Right lobe of liver (tissue), 6 donors: ENCODE results near the gene CTSH. TPM values are rescaled to one million over a fixed set of nuclear protein-coding genes. Genes with fewer than 3 reads are reported as not detected.
"Not testable (repeated sequence)": the region's sequence is repeated elsewhere in the genome, so short reads cannot be mapped to it uniquely, and the experiment has no call there.

ENCODE experiments used
- ATAC-seq, 4 donors: fragments of 200-7000 bp; cut with Tn5 transposase; one replicate each; pipeline ENCODE4 v1.9.1; 2020; ENCODE audit warnings: mild to moderate bottlenecking in 4 of 4, moderate library complexity in 4 of 4
- DNase-seq, 3 donors: peaks; one replicate each; pipeline ENCODE4 v3.0.0-alpha.2; 2020
- H3K27ac ChIP-seq, 3 donors: fragments of 200-600 bp; one replicate each; pipeline ENCODE4 v1.8.0; 2022
- H3K27me3 ChIP-seq, 2 donors: fragments of 200-600 bp; one replicate each; pipeline ENCODE4 v1.8.0; 2022
- H3K36me3 ChIP-seq, 4 donors: fragments of 200-600 bp; sonication (generic) in 1 of 4; one replicate each; pipeline versions ENCODE4 v1.5.1 to v1.8.0; 2017 to 2022; ENCODE audit warnings: control low read depth in 1 of 4
- H3K4me1 ChIP-seq, 4 donors: fragments of 200-600 bp; sonication (generic) in 1 of 4; one replicate each; pipeline versions ENCODE4 v1.5.1 to v1.8.0; 2017 to 2022; ENCODE audit warnings: control low read depth in 1 of 4
- H3K4me3 ChIP-seq, 3 donors: fragments of 200-600 bp; one replicate each; pipeline ENCODE4 v1.8.0; 2022
- H3K9me3 ChIP-seq, 4 donors: fragments of 200-600 bp; sonication (generic) in 1 of 4; one replicate each; pipeline versions ENCODE4 v1.5.1 to v1.8.0; 2017 to 2022; ENCODE audit warnings: control low read depth in 1 of 4
- POLR2A ChIP-seq: fragments of 450-650 bp; IDR thresholded peaks from one replicate; pipeline ENCODE4 v1.6.1; 2017; ENCODE audit warnings: antibody characterized with exemption, mild to moderate bottlenecking
- WGBS: methylation state at CpG from one replicate; pipeline ENCODE4 v1.1.6; 2018; ENCODE audit warnings: low coverage, low lambda C conversion rate; ENCODE audit not compliant: insufficient coverage; ENCODE audit errors: missing lambda C conversion rate; 5-methylcytosine and 5-hydroxymethylcytosine counted together
- intact Hi-C, 2 donors: fragments of 100-400 bp; cut with DNase I; formaldehyde crosslinking; loops; one replicate each; pipeline versions ENCODE4 v1.11.2 to v1.14.1; 2022
- total RNA-seq, 6 experiments: library from RNA; depleted of rRNA in 2 of 6; stranded (reverse); fragments of >200 nt in 2 of 6; fragmentation: NEBNext Ultra II Directional in 3 of 6; extraction: Animal tissue kit (Norgen Biotek cat#: 25700) in 3 of 6; gene quantifications; one replicate each; pipeline versions ENCODE4 v1.1.0 to v1.2.4, GENCODE V29; 2016 to 2023
- TF ChIP-seq, protein P1 (sequence below), 4 donors: fragments of 200-600 bp in 3 of 4; fragments of 450-650 bp in 1 of 4; IDR thresholded peaks; one replicate each; pipeline versions ENCODE4 v1.5.1 to v1.8.0; 2016 to 2022; ENCODE audit warnings: antibody characterized with exemption in 4 of 4, mild to moderate bottlenecking in 2 of 4
- donor health status: DM: no; HTN: yes; CAD: no.
- donor health status: DM: no; HTN: no; CAD: no.
- donor health status: DM: no; HTN: no; CAD: no.
- donor health status: DM: no; HTN: yes; CAD: no.
- donor health status: DM: no; HTN: yes; CAD: no.

CTSH gene
- total RNA-seq, 6 experiments from 2014 or later = 32.0 to 183 (median 98.1) TPM

DNA sequence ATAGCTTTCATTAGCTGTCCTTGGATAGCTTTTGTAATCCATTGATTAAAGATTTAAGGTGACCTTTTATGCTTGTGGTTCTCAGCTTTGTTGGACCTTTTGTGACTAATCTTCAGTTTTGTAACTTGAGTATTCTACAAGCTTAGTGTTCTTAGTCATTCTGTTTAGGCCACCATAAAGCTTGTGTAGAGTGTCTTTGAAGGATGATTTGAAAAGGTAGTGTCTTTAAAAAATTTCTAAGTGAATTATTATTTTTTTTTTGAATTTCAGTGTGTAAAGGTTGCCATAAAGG, 64.7 kb downstream of the CTSH start:
- DNase-seq = no peak
- H3K36me3 ChIP-seq = peaks cover 0 to 13% (median 3%) of the 10 kb centered on the region in 4 donors
- no peak overlapping the region for H3K4me3 ChIP-seq
- intact Hi-C loops = no loop called here
- ATAC-seq = peak in 3 of 4 donors; percentile 27 to 32 (median 27)
- no peaks in the 10 kb centered on the region for H3K9me3 ChIP-seq
- H3K4me1 ChIP-seq = peaks cover 0 to 70% (median 30%) of the 10 kb centered on the region in 4 donors
- peak overlapping the region in 2 of 3 donors; percentile 44 to 72 for H3K27ac ChIP-seq
- H3K27me3 ChIP-seq = no peaks in the 10 kb centered on the region
- TF ChIP-seq, protein P1, sequence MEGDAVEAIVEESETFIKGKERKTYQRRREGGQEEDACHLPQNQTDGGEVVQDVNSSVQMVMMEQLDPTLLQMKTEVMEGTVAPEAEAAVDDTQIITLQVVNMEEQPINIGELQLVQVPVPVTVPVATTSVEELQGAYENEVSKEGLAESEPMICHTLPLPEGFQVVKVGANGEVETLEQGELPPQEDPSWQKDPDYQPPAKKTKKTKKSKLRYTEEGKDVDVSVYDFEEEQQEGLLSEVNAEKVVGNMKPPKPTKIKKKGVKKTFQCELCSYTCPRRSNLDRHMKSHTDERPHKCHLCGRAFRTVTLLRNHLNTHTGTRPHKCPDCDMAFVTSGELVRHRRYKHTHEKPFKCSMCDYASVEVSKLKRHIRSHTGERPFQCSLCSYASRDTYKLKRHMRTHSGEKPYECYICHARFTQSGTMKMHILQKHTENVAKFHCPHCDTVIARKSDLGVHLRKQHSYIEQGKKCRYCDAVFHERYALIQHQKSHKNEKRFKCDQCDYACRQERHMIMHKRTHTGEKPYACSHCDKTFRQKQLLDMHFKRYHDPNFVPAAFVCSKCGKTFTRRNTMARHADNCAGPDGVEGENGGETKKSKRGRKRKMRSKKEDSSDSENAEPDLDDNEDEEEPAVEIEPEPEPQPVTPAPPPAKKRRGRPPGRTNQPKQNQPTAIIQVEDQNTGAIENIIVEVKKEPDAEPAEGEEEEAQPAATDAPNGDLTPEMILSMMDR (IDR thresholded peaks at IDR 0.05) = no peak
- TF ChIP-seq POLR2A = no peak

DNA sequence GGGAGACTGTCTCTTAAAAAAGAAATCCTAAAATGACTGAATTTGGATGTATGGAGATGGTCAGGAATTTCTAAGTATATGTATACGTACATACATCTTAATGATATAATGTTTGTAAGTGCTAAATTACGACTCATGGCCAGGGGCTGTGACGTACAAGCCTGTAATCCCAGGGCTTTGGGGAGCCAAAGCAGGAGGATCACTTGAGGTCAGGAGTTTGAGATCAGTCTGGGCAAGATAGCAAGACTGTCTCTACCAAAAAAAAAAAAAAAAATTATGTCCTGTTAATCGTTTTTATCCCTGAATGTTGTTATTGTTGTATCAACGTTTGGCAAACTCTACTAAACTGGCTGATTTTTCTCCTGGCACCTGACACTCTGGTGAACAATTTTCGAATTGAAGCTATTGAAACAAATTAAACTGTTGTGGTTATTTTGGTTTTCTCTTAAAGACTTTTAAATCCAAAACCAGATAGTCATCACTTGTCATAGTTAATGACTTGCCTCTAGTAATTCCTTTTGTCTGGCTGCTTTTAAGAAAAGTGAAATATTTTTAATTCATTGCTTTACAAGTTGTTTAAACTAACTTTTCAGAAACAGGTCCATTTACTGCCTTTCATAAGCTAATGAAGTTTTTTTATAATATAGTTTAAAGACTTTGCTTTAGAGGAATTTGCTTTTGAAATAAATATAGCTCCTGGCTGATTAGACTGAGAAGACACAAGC, 65.2 kb downstream of the CTSH start:
- intact Hi-C loops = no loop called here
- Histone ChIP-seq H3K9me3 (no peaks in the 10 kb centered on the region), H3K27me3 (no peaks in the 10 kb centered on the region), H3K4me3 (no peak overlapping the region), H3K4me1 (peaks cover 0 to 65% (median 28%) of the 10 kb centered on the region in 4 donors), H3K36me3 (peaks cover 0 to 13% (median 3%) of the 10 kb centered on the region in 4 donors), H3K27ac (peak overlapping the region in 2 of 3 donors; percentile 44 to 72)
- WGBS = 23% methylated on average over 6 of the region's 6 CpGs
- peak in 1 of 4 donors; percentile 22 for ATAC-seq
- no peak for DNase-seq
- TF ChIP-seq, protein P1 (IDR thresholded peaks at IDR 0.05) = no peak

DNA sequence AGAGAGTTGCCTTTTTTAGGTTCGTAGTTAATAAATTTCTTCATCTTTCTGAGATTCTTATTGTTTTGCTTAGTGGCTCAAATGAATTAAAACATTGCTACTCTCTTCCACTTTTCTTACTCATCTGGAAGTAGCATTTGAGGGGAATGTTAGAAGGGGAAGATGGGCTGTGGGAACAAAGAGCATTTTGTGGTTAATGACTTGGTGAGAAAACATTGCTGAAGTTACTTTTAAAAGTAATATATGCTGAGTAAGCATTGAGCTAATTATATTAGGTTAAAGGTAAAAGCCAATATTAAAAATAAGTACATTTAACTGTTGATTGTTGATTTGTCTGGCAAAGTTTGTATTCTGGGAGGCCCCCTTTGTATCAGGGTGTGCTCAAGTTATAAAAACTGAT, 66.5 kb downstream of the CTSH start:
- TF ChIP-seq POLR2A = no peak
- TF ChIP-seq, protein P1 (IDR thresholded peaks at IDR 0.05) = no peak
- H3K9me3 ChIP-seq = no peaks in the 10 kb centered on the region
- no peak overlapping the region for H3K4me3 ChIP-seq

DNA sequence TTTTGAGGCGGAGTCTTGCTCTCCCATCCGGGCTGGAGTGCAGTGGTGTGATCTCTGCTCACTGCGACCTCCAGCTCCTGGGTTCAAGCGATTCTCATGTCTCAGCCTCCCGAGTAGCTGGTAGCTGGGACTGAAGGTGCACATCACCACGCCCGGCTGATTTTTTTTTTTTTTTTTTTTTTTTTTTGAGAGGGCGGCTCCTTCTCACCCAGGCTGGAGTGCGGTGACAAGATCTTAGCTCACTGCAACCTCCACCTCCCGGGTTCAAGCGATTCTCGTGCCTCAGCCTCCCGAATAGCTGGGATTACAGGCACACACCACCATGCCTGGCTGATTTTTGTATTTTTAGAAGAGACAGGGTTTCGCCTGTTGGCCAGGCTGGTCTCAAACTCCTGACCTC, 67.9 kb downstream of the CTSH start:
- peaks cover 0 to 59% (median 24%) of the 10 kb centered on the region in 4 donors for H3K4me1 ChIP-seq
- not testable (repeated sequence) for H3K4me3 ChIP-seq

More for the DNA sequence above, 66.5 kb downstream of the CTSH start:
- H3K27me3 ChIP-seq = no peaks in the 10 kb centered on the region
- intact Hi-C loops = no loop called here
- ATAC-seq = no peak
- H3K27ac ChIP-seq = peak overlapping the region in 1 of 3 donors; percentile 72
- H3K4me1 ChIP-seq = peaks cover 0 to 63% (median 28%) of the 10 kb centered on the region in 4 donors
- H3K36me3 ChIP-seq = peaks cover 0 to 10% (median 3%) of the 10 kb centered on the region in 4 donors
- DNase-seq = no peak
- WGBS = 35% methylated on average over 1 of the region's 1 CpG

DNA sequence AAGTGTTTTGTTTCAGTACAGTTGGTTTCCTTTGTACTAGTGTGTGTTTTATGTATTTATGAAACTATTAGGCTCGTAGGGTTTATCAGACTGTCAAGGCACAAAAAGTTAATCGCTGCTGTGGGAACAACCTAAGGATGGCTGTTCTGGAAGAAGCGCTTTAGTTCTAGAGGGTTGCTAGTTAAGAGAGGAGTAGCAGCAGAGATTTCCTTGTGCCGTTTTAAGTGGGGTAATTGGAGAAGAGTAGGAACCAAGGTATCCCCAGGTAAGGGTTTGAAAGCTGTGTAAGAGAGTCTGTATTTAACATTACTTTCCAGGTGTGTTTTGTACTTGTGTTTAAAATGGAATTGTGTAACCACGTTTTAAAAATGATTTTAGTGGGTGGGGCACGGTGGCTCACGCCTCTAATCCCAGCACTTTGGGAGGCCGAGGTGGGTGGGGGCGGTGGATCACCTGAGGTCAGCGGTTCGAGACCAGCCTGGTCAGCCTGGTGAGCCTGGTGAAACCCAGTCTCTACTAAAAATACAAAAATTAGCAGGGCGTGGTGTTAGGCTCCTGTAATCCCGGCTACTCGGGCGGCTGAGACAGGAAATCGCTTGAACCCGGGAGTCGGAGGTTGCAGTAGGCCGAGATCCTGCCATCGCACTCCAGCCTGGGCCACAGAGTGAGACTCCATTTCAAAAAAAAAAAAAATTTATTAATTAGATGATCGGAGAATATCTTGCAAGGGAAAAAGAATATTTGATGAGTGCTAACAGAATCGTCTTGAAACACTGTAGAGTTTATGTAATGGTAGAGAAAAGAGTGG, 69.5 kb downstream of the CTSH start:
- Histone ChIP-seq H3K27me3 (no peaks in the 10 kb centered on the region), H3K9me3 (no peaks in the 10 kb centered on the region), H3K36me3 (peaks cover 0 to 4% (median 0%) of the 10 kb centered on the region in 4 donors), H3K4me3 (peak overlapping the region in 2 of 3 donors; percentile 81 to 87), H3K27ac (peak overlapping the region; percentile 100), H3K4me1 (peaks cover 0 to 42% (median 18%) of the 10 kb centered on the region in 4 donors)
- DNase-seq = no peak
- WGBS = 46% methylated on average over 14 of the region's 22 CpGs
- intact Hi-C loops = no loop called here
- TF ChIP-seq, protein P1 (IDR thresholded peaks at IDR 0.05) = no peak
- no peak for TF ChIP-seq POLR2A
- no peak for ATAC-seq

More for the DNA sequence above, 67.9 kb downstream of the CTSH start:
- ATAC-seq, DNase-seq, H3K27ac ChIP-seq, H3K36me3 ChIP-seq, intact Hi-C loops, H3K27me3 ChIP-seq, H3K9me3 ChIP-seq: not testable (repeated sequence)
- WGBS = 75% methylated on average over 5 of the region's 14 CpGs
